ENCODE results near the gene TXNDC12.

The TXNDC12 gene

GRCh38 chr1:51998701-51999100 lies 56.3 kb downstream of the TXNDC12 start:
- Mint-ChIP-seq H3K27me3 (ENCODE audit: low read depth) (peaks cover 24% of the 10 kb centered on the region), H3K4me3 (no peak overlapping the region), H3K36me3 (ENCODE audit: low read depth) (no peaks in the 10 kb centered on the region), H3K27ac (no peak overlapping the region), H3K4me1 (ENCODE audit: low read depth) (no peaks in the 10 kb centered on the region), H3K9me3 (no peaks in the 10 kb centered on the region)

- H3K4me1 Mint-ChIP-seq (ENCODE audit: low read depth) = no peaks in the 10 kb centered on the region
- H3K4me3 Mint-ChIP-seq = no peak overlapping the region
Measured at GRCh38 chr1:51997974-51998382, 57.0 kb downstream of the TXNDC12 start.

GRCh38 chr1:51990478-51990965 lies 64.5 kb downstream of the TXNDC12 start, which contains the start of gene RAB3B:
Gene RAB3B, minus strand, starts transcription at chr1:51990700. Its CDS starts 13,583 bp downstream, at chr1:51977117.
- Mint-ChIP-seq H3K4me1 (ENCODE audit: low read depth) (peaks cover 8% of the 10 kb centered on the region), H3K27ac (no peak within 1 kb of the TSS), H3K27me3 (ENCODE audit: low read depth) (peaks cover 62% of the 10 kb centered on the region), H3K9me3 (no peaks in the 10 kb centered on the region), H3K4me3 (peak within 1 kb of the TSS; percentile 78), H3K36me3 (ENCODE audit: low read depth) (no peaks in the 10 kb centered on the region)

More at GRCh38 chr1:51997974-51998382, 57.0 kb downstream of the TXNDC12 start:
- H3K9me3 Mint-ChIP-seq = no peaks in the 10 kb centered on the region
- peaks cover 29% of the 10 kb centered on the region for H3K27me3 Mint-ChIP-seq (ENCODE audit: low read depth)
- H3K36me3 Mint-ChIP-seq (ENCODE audit: low read depth) = no peaks in the 10 kb centered on the region
- no peak overlapping the region for H3K27ac Mint-ChIP-seq

DNA sequence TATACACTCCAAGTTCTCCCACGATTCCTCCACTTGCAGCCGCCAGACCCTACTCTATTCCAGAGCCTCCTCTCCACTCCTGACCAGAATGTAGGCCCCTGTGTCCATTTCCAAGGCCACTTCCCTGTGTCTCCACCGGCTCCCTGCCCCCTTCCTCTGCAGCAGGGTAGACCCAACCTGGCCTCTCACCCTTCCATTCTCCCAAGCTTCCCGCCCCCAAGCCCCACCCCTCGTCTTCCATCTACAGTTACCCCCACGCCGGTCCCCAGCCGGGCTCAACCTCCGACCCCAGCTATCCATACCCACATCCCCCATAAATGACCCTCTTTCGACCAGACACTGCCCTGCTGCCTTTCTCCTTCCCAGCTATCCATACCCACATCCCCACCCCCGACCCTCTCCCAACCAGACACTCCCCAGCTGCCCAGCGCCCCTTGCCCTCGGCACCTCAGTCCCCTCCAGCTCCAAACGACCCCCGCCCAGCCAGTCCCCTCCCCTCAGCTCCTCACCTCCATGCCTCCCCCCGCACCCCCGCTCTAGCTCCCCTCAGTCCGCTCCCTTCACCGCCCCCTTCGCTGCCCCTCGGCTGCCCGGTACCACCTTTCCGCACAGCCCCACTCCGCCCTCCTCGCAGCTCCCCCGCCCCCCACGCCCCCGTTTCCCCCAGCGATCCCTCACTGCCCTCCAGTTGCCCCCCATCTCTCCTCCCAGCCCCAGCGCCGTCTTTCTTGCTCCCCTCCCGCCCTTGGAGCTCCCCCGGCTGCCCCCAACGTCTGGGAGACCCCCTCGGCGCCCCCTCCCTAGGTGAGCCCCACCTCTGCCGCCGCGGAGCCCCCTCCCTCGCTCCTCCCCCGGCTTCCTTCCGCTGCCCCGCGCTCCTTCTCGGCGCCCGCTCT lies 65.2 kb downstream of the TXNDC12 start:
- Mint-ChIP-seq H3K27ac (no peak overlapping the region), H3K27me3 (ENCODE audit: low read depth) (peaks cover 62% of the 10 kb centered on the region), H3K4me1 (ENCODE audit: low read depth) (peaks cover 8% of the 10 kb centered on the region), H3K9me3 (no peaks in the 10 kb centered on the region), H3K36me3 (ENCODE audit: low read depth) (no peaks in the 10 kb centered on the region), H3K4me3 (peak overlapping the region; percentile 78)

DNA sequence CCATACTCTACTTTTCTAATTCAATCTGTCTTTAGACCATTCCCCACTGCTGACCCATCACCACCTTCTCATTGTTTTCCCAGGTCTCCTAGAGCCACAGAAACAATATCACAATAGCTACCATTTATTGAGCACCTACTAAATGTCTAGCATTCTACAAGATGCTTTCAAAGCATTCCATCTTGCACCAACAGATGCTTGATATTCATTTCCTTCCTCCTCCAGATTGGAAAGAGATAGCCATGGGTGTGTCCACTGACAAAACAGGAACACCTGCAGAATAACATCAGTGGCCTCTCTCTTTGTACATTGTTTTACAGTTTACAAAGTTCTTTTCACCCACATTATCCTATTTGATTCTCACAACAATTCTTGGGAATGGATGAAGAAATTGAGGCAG lies 66.7 kb downstream of the TXNDC12 start:
- peaks cover 8% of the 10 kb centered on the region for H3K4me1 Mint-ChIP-seq (ENCODE audit: low read depth)
- H3K36me3 Mint-ChIP-seq (ENCODE audit: low read depth) = no peaks in the 10 kb centered on the region
- no peaks in the 10 kb centered on the region for H3K9me3 Mint-ChIP-seq
- no peak overlapping the region for H3K4me3 Mint-ChIP-seq
- peaks cover 54% of the 10 kb centered on the region for H3K27me3 Mint-ChIP-seq (ENCODE audit: low read depth)
- H3K27ac Mint-ChIP-seq = no peak overlapping the region

DNA sequence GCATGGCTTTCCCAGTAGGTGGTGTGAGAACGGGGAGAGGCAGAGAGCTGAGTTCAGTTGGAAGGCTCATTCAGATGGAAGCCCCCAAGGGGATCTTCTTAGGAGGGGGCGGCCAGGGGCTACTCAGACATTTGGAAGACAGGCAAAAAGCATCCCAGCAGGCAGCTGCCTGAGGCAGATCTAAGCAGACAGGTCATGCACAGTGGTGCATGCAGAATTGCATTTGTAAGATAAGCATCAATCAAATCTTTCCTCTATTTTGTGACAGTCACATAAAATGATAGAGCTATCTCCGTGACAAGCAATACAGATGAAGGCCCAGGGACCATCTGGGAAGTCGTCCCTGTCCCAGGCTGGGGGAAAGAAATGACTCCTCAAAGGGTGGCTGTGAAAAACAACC lies 68.3 kb downstream of the TXNDC12 start:
- no peaks in the 10 kb centered on the region for H3K36me3 Mint-ChIP-seq (ENCODE audit: low read depth)
- peaks cover 8% of the 10 kb centered on the region for H3K4me1 Mint-ChIP-seq (ENCODE audit: low read depth)
- no peaks in the 10 kb centered on the region for H3K9me3 Mint-ChIP-seq
- peaks cover 39% of the 10 kb centered on the region for H3K27me3 Mint-ChIP-seq (ENCODE audit: low read depth)
- no peak overlapping the region for H3K27ac Mint-ChIP-seq
- no peak overlapping the region for H3K4me3 Mint-ChIP-seq

DNA sequence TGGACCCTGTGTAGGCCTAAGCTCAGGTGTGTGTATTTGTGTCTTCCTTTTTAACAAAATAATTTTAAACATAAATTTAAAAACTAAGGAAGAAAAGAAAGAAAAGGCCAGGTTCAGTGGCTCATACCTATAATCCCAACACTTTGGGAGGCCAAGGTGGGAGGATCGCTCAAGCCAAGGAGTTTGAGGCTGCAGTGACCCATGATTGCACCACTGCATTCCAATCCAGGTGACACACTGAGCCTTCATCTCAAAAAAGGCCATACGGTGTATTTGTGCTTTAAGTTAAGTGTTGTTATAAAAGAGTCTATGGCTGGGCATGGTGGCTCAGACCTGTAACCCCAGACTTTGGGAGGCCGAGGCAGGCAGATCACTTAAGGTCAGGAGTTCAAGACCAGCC lies 72.8 kb downstream of the TXNDC12 start:
- Mint-ChIP-seq H3K4me3 (no peak overlapping the region), H3K4me1 (ENCODE audit: low read depth) (no peaks in the 10 kb centered on the region), H3K9me3 (no peaks in the 10 kb centered on the region), H3K36me3 (ENCODE audit: low read depth) (no peaks in the 10 kb centered on the region), H3K27me3 (ENCODE audit: low read depth) (peaks cover 13% of the 10 kb centered on the region), H3K27ac (no peak overlapping the region)

DNA sequence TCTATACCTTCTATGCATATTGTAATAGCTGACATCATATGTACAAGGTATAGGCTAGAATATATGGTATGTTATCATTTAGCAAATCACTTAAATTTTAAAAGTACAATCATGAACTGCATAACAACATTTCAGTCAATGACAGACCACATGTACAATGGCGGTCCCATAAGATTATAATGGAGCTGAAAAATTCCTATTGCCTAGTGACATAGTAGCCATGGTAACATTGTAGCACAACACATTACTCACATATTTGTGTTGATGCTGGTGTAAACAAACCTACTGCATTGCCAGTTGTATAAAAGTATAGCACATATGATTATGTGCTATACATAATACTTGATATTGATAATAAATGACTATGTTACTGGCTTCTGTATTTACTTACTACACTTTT lies 73.4 kb downstream of the TXNDC12 start:
- H3K4me1 Mint-ChIP-seq (ENCODE audit: low read depth) = no peaks in the 10 kb centered on the region
- H3K36me3 Mint-ChIP-seq (ENCODE audit: low read depth) = no peaks in the 10 kb centered on the region
- H3K9me3 Mint-ChIP-seq = no peaks in the 10 kb centered on the region
- no peak overlapping the region for H3K27ac Mint-ChIP-seq
- H3K27me3 Mint-ChIP-seq (ENCODE audit: low read depth) = peaks cover 11% of the 10 kb centered on the region
- no peak overlapping the region for H3K4me3 Mint-ChIP-seq

GRCh38 chr1:51978099-51978498 lies 76.9 kb downstream of the TXNDC12 start:
- Mint-ChIP-seq H3K9me3 (no peaks in the 10 kb centered on the region), H3K27me3 (ENCODE audit: low read depth) (peaks cover 11% of the 10 kb centered on the region), H3K36me3 (ENCODE audit: low read depth) (no peaks in the 10 kb centered on the region)

DNA sequence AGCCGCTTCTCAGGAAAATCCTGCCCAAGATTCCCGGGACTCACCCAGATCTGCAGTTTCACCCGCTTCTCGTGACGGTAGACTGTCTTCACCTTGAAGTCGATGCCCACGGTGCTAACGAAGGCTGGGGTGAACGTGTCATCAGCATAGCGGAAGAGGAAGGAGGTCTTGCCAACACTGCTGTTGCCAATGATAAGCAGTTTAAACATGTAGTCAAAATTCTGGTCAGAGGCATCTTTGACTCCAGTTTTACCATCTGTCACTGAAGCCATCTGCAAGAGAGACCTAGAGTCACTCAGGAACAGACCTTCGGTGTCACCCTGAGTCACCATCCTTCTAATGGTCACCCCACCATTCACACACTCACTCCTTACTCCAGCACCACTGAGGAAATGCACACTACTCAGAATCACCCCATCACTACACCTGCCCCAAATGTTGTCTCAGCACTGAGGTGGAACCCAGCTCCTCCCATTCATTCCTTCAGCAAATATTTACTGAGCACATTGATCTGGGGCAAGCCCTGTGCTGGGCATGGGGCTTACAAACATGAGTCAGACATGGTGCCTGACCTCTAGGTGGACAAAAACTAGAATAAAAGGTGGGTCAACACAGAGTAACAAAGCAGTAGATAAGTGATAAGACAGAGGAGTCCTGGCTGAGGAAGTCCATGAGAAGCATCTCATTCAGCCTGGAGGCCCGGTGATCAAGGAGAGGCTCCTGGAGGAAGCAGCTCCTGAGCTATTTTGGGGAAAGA lies 78.0 kb downstream of the TXNDC12 start:
- Mint-ChIP-seq H3K27me3 (ENCODE audit: low read depth) (peaks cover 11% of the 10 kb centered on the region), H3K9me3 (no peaks in the 10 kb centered on the region), H3K4me1 (ENCODE audit: low read depth) (no peaks in the 10 kb centered on the region), H3K36me3 (ENCODE audit: low read depth) (no peaks in the 10 kb centered on the region), H3K4me3 (no peak overlapping the region), H3K27ac (no peak overlapping the region)

More at GRCh38 chr1:51978099-51978498, 76.9 kb downstream of the TXNDC12 start:
- no peak overlapping the region for H3K27ac Mint-ChIP-seq
- no peaks in the 10 kb centered on the region for H3K4me1 Mint-ChIP-seq (ENCODE audit: low read depth)
- no peak overlapping the region for H3K4me3 Mint-ChIP-seq

- H3K27ac Mint-ChIP-seq = no peak overlapping the region
- no peaks in the 10 kb centered on the region for H3K36me3 Mint-ChIP-seq (ENCODE audit: low read depth)
- peaks cover 14% of the 10 kb centered on the region for H3K27me3 Mint-ChIP-seq (ENCODE audit: low read depth)
- no peaks in the 10 kb centered on the region for H3K9me3 Mint-ChIP-seq
- no peaks in the 10 kb centered on the region for H3K4me1 Mint-ChIP-seq (ENCODE audit: low read depth)
- no peak overlapping the region for H3K4me3 Mint-ChIP-seq
Measured at GRCh38 chr1:51973587-51974474, 81.2 kb downstream of the TXNDC12 start.
